Psoas muscle (tissue), 8 donors: ENCODE data around the gene GPR78. TPM values are rescaled to one million over a fixed set of nuclear protein-coding genes. Genes with fewer than 3 reads are reported as not detected.

Experiments
- ATAC-seq, 4 donors: fragments of 200-7000 bp; cut with Tn5 transposase; one replicate each; pipeline ENCODE4 v1.9.1; 2020; ENCODE audit warnings: moderate library complexity in 3 of 4, mild to moderate bottlenecking in 2 of 4
- DNase-seq, 2 donors: peaks; one replicate each; pipeline ENCODE4 v3.0.0-alpha.2; 2020
- H3K27ac ChIP-seq: fragments of 200-600 bp; one replicate; pipeline ENCODE4 v1.8.0; 2022
- H3K27me3 ChIP-seq, 3 donors: fragments of 200-600 bp in 1 of 3; one replicate each; pipeline versions ENCODE4 v1.6.1 to v1.8.0; 2013 to 2022; ENCODE audit warnings: low read length in 2 of 3, mild to moderate bottlenecking in 2 of 3, moderate library complexity in 1 of 3; ENCODE audit not compliant: insufficient read depth in 3 of 3
- H3K36me3 ChIP-seq, 2 donors: fragments of 200-600 bp in 1 of 2; one replicate each; pipeline versions ENCODE4 v1.6.1 to v1.8.0; 2013 to 2022; ENCODE audit warnings: low read depth in 1 of 2, mild to moderate bottlenecking in 1 of 2, moderate library complexity in 1 of 2; ENCODE audit not compliant: insufficient read depth in 1 of 2
- H3K4me1 ChIP-seq: fragments of 200-600 bp; one replicate; pipeline ENCODE4 v1.8.0; 2022
- H3K4me3 ChIP-seq: fragments of 200-600 bp; one replicate; pipeline ENCODE4 v1.8.0; 2022; ENCODE audit warnings: mild to moderate bottlenecking
- H3K9me3 ChIP-seq: fragments of 200-600 bp; one replicate; pipeline ENCODE4 v1.8.0; 2022
- WGBS, 3 donors: extraction: QIAGEN DNeasy Blood & Tissue Kit; methylation state at CpG; one replicate each; pipeline versions ENCODE4 v1.1.6 to v1.1.7; 2013; 5-methylcytosine and 5-hydroxymethylcytosine counted together
- intact Hi-C, 2 donors: fragments of 100-400 bp; cut with DNase I; formaldehyde crosslinking; loops; one replicate each; pipeline versions ENCODE4 v1.11.0 to v1.14.2; 2022
- polyA plus RNA-seq, 3 donors: library from polyadenylated mRNA; stranded (reverse); fragments of 200-250 nt; gene quantifications; one replicate each; pipeline ENCODE4 v1.2.3, GENCODE V29; 2013
- total RNA-seq, 4 donors: library from RNA; stranded (reverse); fragmentation: NEBNext Ultra II Directional in 2 of 4; extraction: Animal tissue kit (Norgen Biotek cat#: 25700) in 2 of 4; gene quantifications; one replicate each; pipeline versions ENCODE4 v1.2.1 to v1.2.4, GENCODE V29; 2021 to 2023
- TF ChIP-seq, protein P1 (sequence below): fragments of 200-600 bp; IDR thresholded peaks from one replicate; pipeline ENCODE4 v1.8.0; 2022; ENCODE audit warnings: antibody characterized with exemption
- donor health status: healthy with polysubstance abuse.
- donor health status: DM: no; HTN: no; CAD: no; lungs with moderate emphysema.
- donor health status: Bipolar disorder and iron deficiency.
- donor health status: healthy.
- donor health status: DM: yes; HTN: yes; CAD: no.
- donor health status: DM: no; HTN: no; CAD: no.
- donor health status: DM: no; HTN: no; CAD: no.
- donor health status: DM: yes; HTN: yes; CAD: no.

Gene GPR78
- total and polyA plus RNA-seq, 7 donors: not detected

DNA sequence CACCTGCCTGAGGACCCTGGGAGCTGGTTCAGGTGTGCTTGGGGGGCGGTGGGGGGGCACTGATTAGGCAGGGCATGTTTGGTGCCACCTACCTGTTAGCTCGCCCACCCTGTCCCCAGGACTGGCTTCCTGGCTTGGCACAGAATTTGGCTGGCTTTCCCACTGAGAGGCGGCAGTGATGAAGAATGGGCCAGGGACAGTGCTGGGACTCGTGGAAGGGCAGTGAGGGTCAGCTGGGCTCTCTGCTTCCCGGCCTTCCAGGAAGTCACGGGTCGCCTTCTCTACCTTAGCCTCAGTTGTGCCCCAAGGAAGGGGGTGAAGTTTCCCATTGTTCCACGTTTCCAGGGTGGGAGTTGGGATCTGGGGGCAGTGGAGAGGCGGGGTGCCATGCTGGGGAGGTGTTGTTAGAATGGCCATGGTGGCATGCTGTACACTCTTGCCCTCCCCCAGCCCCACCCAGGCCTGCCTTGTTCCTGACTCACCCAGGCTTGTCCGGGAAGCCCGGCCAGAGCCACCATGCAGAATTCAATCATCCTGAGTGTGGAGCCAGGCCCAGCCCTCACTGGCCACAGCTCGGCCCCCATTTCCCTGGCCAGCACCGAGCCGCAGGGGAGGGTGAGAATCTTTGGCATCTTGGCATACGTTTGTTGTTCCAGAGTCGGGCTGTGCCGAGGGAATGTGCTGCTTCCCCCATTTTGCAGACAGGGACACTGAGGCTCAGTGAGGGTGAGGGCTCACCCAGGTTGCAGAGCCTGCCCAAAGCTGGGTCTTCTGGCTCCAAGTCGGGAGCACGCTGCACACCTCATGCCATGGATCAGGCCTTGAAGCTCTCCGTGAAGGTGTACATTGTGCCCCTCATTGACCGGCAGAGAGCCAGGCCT is 21.9 kb upstream of the GPR78 start:
- ATAC-seq (peak in 1 of 4 donors; percentile 27), DNase-seq (no peak)
- 58 to 61% (median 59%) methylated on average over 21 of the region's 21 CpGs for WGBS, 3 donors

DNA sequence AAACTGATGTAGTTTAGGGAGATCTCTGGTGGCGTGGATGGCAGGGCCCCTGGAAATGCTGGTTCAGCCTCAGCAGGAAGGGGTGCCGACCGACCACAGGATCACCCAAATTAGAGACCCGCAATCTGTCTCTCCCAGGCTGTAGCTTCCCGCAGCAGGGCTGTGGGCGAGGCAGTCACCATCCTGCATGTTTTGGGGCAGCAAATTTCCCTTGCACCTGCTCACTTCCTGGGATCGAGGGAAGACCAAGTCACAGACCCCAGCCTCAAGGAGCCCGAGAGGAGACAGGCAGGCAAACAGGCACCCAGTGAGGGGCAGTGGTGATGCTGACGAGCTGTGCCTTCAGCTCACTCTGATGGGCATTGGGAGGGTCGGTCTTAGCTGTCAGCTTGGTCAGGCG is 21.2 kb upstream of the GPR78 start:
- no peaks in the 10 kb centered on the region for H3K4me1 ChIP-seq
- H3K4me3 ChIP-seq: no peak overlapping the region
- DNase-seq: peak in 1 of 2 donors; percentile 15
- TF ChIP-seq, protein P1, sequence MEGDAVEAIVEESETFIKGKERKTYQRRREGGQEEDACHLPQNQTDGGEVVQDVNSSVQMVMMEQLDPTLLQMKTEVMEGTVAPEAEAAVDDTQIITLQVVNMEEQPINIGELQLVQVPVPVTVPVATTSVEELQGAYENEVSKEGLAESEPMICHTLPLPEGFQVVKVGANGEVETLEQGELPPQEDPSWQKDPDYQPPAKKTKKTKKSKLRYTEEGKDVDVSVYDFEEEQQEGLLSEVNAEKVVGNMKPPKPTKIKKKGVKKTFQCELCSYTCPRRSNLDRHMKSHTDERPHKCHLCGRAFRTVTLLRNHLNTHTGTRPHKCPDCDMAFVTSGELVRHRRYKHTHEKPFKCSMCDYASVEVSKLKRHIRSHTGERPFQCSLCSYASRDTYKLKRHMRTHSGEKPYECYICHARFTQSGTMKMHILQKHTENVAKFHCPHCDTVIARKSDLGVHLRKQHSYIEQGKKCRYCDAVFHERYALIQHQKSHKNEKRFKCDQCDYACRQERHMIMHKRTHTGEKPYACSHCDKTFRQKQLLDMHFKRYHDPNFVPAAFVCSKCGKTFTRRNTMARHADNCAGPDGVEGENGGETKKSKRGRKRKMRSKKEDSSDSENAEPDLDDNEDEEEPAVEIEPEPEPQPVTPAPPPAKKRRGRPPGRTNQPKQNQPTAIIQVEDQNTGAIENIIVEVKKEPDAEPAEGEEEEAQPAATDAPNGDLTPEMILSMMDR: no peak
- no peaks in the 10 kb centered on the region for H3K27me3 ChIP-seq
- WGBS, 3 donors: 91 to 95% (median 92%) methylated on average over 11 of the region's 11 CpGs
- H3K36me3 ChIP-seq: no peaks in the 10 kb centered on the region
- no peaks in the 10 kb centered on the region for H3K9me3 ChIP-seq
- intact Hi-C loops: no loop called here
- no peak overlapping the region for H3K27ac ChIP-seq
- ATAC-seq: no peak

More for the DNA sequence above, 21.9 kb upstream of the GPR78 start:
- intact Hi-C loops: no loop called here
- Histone ChIP-seq H3K9me3 (no peaks in the 10 kb centered on the region), H3K36me3 (no peaks in the 10 kb centered on the region), H3K4me3 (no peak overlapping the region), H3K4me1 (no peaks in the 10 kb centered on the region), H3K27ac (no peak overlapping the region), H3K27me3 (no peaks in the 10 kb centered on the region)
- TF ChIP-seq, protein P1: no peak

DNA sequence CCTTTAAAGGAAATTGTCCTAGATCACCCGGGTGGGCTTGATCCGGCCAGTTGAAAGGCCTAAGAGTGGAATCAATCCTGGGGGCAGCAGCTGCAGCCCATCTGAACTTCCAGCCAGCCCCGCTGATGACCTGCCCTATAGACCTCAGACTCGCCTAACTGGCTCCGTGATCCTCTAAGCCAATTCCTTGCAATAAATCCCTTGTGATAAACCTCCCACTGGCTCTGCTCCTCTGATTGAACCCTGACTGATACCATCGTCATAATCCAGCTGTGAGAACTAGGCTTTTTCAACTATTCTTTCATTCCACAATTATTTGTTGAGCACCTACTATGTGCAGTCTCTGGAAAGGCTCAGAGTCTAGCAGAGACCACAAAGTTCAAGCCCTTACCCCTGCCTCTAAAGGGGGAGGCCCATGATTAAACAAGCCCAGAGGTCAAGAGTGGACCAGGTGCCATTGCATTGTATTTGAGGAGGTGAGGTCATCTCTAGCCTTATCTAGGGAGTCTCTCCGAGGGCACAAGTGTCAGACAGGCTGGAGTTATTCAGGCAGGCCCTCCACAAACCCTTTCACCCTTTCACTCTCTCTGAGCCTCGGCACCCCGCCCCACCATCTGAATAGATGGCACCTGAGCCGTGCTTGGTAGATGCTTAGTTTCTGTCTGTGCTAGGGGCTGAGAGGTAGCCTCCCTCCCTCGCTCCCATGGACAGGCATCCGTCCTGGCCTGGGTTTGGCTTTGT is 20.5 kb upstream of the GPR78 start:
- H3K4me3 ChIP-seq: no peak overlapping the region
- H3K27ac ChIP-seq: no peak overlapping the region
- 85 to 89% (median 87%) methylated on average over 12 of the region's 12 CpGs for WGBS, 3 donors
- no peaks in the 10 kb centered on the region for H3K27me3 ChIP-seq
- no peaks in the 10 kb centered on the region for H3K4me1 ChIP-seq
- ATAC-seq: no peak
- no peak for DNase-seq
- no peaks in the 10 kb centered on the region for H3K36me3 ChIP-seq
- intact Hi-C loops: no loop called here
- no peaks in the 10 kb centered on the region for H3K9me3 ChIP-seq
- TF ChIP-seq, protein P1: no peak

DNA sequence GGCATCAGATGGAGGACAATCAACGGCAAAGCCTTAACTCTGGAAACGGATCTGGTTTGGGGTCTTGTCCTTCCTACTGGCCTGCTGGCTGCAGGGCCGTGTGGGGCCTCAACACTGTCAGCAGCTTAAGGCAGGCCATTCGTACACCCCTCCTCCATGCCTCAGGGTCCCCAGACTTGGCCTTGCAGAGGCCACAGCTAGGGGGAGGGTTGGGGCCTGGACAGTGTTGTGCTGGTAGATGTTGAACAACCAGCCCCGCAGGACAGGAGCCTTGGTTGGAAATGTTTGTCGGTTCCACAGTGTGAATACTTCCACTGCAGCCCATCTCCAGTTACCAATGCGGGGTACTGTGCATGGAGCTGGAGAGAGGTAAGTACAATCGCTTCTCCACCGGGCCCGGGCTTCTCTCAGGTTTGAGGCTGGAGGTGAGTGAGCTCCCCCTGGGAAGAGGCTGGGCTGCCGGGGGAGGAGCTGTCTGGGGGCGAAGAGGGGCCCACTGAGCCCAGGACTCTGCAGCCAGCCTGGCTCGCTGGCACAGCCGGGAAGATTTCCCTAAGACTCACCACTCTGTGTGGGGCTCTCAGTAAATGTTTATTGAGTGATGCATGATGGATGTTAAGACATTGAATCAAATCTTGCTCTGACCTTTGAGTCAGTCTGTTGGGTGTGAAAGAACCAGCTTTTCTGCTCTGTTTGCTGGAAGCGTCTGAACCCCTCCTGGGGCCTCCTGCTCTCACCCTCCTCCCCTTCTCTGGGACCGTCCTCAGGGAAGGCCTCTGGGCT is 19.7 kb upstream of the GPR78 start:
- Histone ChIP-seq H3K4me3 (no peak overlapping the region), H3K27ac (no peak overlapping the region), H3K9me3 (no peaks in the 10 kb centered on the region), H3K27me3 (peaks cover 0 to 1% (median 0%) of the 10 kb centered on the region in 3 donors), H3K4me1 (no peaks in the 10 kb centered on the region), H3K36me3 (no peaks in the 10 kb centered on the region)
- DNase-seq (peak in 1 of 2 donors; percentile 23), ATAC-seq (no peak)
- WGBS, 3 donors: 74 to 83% (median 77%) methylated on average over 15 to 16 of the region's 16 CpGs
- intact Hi-C loops: no loop called here
- TF ChIP-seq, protein P1: no peak
